ENCODE measurements around the gene KNDC1. TPM values are rescaled to one million over a fixed set of nuclear protein-coding genes. Genes with fewer than 3 reads are reported as not detected.

KNDC1 gene
- total RNA-seq, 4 donors from 2014 or later, result 0.27 to 1.7 TPM; not detected in 2

GRCh38 chr10:133114251-133114650 is 45.8 kb upstream of the KNDC1 start:
- no peaks in the 10 kb centered on the region for H3K4me1 ChIP-seq
- H3K36me3 ChIP-seq, result no peaks in the 10 kb centered on the region
- H3K9me3 ChIP-seq, result no peaks in the 10 kb centered on the region
- H3K4me3 ChIP-seq, result no peak overlapping the region
- no peak for TF ChIP-seq CTCF (IDR thresholded peaks at IDR 0.05)
- TF ChIP-seq POLR2A (IDR thresholded peaks at IDR 0.05), result no peak
- no peak overlapping the region for H3K27ac ChIP-seq
- no peaks in the 10 kb centered on the region for H3K27me3 ChIP-seq
- no peak for DNase-seq

GRCh38 chr10:133114726-133115452 is 45.1 kb upstream of the KNDC1 start:
- no peak overlapping the region for H3K27ac ChIP-seq
- no peak for DNase-seq

GRCh38 chr10:133115453-133115842 is 44.6 kb upstream of the KNDC1 start:
- no peaks in the 10 kb centered on the region for H3K9me3 ChIP-seq
- no peak for DNase-seq

More at GRCh38 chr10:133114726-133115452, 45.1 kb upstream of the KNDC1 start:
- H3K4me1 ChIP-seq, result no peaks in the 10 kb centered on the region
- no peaks in the 10 kb centered on the region for H3K9me3 ChIP-seq
- no peaks in the 10 kb centered on the region for H3K27me3 ChIP-seq
- TF ChIP-seq POLR2A (IDR thresholded peaks at IDR 0.05) (no peak), CTCF (IDR thresholded peaks at IDR 0.05) (no peak)
- no peaks in the 10 kb centered on the region for H3K36me3 ChIP-seq
- H3K4me3 ChIP-seq, result no peak overlapping the region

GRCh38 chr10:133115976-133116375 is 44.0 kb upstream of the KNDC1 start:
- DNase-seq, result no peak
- no peaks in the 10 kb centered on the region for H3K36me3 ChIP-seq
- no peak overlapping the region for H3K27ac ChIP-seq
- no peaks in the 10 kb centered on the region for H3K4me1 ChIP-seq
- no peaks in the 10 kb centered on the region for H3K27me3 ChIP-seq
- no peak overlapping the region for H3K4me3 ChIP-seq
- no peak for TF ChIP-seq CTCF (IDR thresholded peaks at IDR 0.05)
- TF ChIP-seq POLR2A (IDR thresholded peaks at IDR 0.05), result no peak
- H3K9me3 ChIP-seq, result no peaks in the 10 kb centered on the region

More at GRCh38 chr10:133115453-133115842, 44.6 kb upstream of the KNDC1 start:
- Histone ChIP-seq H3K27me3 (no peaks in the 10 kb centered on the region), H3K36me3 (no peaks in the 10 kb centered on the region), H3K4me1 (no peaks in the 10 kb centered on the region), H3K27ac (no peak overlapping the region), H3K4me3 (no peak overlapping the region)
- no peak for TF ChIP-seq CTCF (IDR thresholded peaks at IDR 0.05)
- TF ChIP-seq POLR2A (IDR thresholded peaks at IDR 0.05), result no peak

- Histone ChIP-seq H3K4me1 (no peaks in the 10 kb centered on the region), H3K27me3 (no peaks in the 10 kb centered on the region), H3K4me3 (no peak overlapping the region), H3K36me3 (no peaks in the 10 kb centered on the region), H3K27ac (no peak overlapping the region), H3K9me3 (no peaks in the 10 kb centered on the region)
- no peak for TF ChIP-seq POLR2A (IDR thresholded peaks at IDR 0.05)
- TF ChIP-seq CTCF (IDR thresholded peaks at IDR 0.05), result no peak
- no peak for DNase-seq
Measured at GRCh38 chr10:133116455-133116854, 43.6 kb upstream of the KNDC1 start.

Measured in Peyer's patch (tissue), 4 donors.